GM21360 (cell line): ENCODE data around the gene EIF3A.
"Not testable (repeated sequence)": the region's sequence is repeated elsewhere in the genome, so short reads cannot be mapped to it uniquely, and the experiment has no call there.

Source experiments
- ATAC-seq: cut with Tn5 transposase; IDR thresholded peaks from one replicate; pipeline ENCODE4 v1.9.1; 2021; ENCODE audit warnings: mild to moderate bottlenecking, moderate library complexity; ENCODE audit not compliant: unreplicated experiment

The EIF3A gene

DNA sequence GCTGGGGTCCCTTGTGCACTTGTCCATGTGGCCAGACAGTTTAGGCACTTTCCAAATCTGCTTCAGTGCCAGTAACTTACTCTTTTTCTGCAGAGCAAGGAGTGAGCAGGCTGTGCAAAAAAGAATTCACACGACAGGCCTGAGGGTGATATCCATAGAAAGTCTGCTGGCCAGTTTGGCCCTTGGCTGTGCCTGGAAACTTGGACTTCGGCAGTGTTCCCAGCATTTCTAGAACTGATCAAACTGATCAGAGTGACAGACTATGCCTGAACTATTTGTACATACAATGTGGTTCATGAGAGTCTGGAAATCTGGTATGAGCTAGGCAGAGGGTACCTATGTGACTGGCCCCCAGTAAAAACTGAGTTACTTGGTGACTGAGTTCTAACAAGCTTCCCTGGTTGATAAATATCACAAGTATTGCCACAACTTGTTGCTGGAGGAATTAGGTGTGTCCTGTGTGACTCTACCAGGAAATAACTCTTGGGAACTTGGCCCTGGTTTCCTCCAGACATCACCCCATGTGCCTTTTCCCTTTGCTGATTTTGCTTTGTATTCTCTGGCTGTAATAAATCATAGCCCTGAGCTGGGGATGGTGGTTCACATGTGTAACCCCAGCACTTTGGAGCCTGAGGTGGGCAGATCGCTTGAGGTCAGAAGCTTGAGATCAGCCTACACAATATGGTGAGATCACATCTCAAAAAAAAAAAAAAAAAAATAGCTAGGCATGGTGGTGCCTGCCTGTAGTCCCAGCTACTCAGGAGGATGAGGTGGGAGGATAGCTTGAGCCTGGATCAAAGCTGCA is 20.0 kb upstream of the EIF3A start:
- ATAC-seq: no peak

GRCh38 chr10:119098576-119098975 is 18.0 kb upstream of the EIF3A start:
- no peak for ATAC-seq

DNA sequence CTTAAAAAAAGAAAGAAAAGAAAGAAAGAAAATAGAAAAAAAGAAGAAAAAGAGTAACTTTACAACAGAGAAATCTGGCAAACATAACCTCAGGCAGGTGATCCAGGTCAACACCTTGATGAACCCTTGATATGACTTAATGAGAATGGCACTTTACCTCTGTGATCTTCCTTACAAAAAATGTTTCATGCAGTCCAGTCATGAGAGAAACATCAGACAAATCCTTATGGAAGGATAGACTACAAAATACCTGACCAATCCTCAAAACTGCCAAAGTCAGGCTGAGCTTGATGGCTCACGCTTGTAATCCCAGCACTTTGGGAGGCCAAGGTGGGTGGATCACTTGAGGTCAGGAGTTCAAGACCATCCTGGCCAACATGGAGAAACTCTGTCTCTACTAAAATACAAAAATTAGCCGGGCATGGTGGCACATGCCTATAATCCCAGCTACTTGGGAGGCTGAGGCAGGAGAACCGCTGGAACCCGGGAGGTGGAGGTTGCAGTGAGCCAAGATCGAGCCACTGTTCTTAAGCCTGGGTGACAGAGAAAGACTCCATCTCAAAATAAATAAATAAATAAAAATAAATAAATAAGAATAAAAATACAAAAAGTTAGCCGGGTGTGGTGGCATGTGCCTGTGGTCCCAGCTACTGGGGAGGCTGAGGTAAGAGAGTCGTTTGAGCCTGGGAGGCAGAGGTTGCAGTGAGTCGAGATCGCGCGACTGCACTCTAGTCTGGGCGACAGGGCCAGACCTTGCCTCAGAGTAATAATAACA is 16.2 kb upstream of the EIF3A start:
- not testable (repeated sequence) for ATAC-seq

DNA sequence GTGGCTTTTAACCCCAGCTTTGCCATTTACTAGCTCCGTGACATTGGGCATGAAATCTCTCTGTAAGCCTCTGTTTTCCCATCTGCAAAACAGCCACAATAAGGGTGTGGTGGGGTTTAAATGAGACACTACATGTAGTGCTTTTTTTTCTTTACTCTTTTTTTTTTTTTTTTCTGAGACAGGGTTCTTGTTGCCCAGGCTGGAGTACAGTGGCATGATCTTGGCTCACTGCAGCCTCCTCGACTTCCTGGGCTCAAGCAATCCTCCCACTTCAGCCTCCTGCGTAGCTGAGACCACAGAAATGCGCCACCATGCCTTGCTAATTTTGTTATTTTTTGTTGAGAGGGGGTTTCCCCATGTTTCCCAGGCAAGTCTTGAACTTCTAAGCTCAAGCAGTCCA is 15.0 kb upstream of the EIF3A start:
- ATAC-seq: no peak

DNA sequence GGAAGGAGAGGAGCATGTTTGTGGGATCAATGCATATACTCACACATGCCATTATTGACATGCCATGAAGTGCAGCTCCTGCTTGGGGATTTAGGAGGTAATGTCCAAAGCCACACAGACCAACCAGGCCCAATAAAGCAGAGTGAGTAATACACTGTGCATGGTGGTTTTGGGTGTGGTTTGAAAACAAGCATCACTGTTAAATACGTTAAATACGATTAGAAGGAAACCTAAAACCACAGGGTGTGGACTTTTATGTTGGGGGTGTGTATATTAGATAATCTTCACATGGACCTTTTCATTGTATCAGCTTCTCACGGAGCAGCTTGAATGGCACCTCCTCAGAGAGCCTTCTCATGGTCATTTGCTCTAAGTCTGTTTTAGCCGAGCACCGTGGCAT is 10.4 kb upstream of the EIF3A start:
- ATAC-seq: no peak

GRCh38 chr10:119090026-119090795 is 9.6 kb upstream of the EIF3A start:
- ATAC-seq: no peak

GRCh38 chr10:119087271-119087882 is 6.8 kb upstream of the EIF3A start:
- no peak for ATAC-seq

- ATAC-seq: no peak
These were observed 4.3 kb upstream of the EIF3A start for GRCh38 chr10:119084896-119085295.

GRCh38 chr10:119079599-119080520 is 757 bp downstream of the EIF3A start:
- ATAC-seq: peak; percentile 62

DNA sequence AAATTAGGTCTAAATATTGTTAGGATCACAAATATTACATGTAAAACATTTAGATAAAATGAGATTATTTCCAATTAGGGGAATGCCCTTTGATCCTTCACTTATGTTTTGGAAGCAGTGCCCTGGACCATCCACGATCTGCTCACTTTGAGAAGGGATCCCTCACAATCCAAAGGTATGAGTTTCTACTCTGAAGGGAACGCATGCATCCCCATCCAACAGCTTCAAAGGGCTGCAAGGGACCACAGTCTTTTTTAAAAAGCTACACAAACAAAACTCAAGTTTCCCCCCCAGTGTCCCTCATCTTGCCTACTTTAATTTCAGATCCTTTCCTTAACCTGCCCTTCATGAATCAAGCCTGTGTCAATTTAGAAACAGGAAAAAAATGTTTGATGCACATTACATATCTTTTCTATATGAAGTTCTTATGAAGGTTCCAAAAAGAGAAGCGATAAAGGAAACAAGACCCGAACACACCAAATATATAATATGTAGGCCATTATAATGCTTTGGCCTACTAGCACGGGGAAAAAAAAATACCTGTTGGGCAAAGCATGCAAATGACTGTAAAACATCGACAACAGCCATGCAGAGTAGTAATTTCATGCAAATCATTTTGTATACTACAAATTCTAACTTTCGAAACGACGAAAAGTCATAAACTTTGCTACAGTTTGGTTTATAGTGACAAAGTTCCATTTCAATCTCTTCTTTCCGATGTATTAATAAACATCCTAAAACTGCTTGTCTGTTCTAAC is 2.0 kb downstream of the EIF3A start:
- ATAC-seq: no peak

- no peak for ATAC-seq
These were observed 7.0 kb downstream of the EIF3A start for GRCh38 chr10:119073584-119073983.

DNA sequence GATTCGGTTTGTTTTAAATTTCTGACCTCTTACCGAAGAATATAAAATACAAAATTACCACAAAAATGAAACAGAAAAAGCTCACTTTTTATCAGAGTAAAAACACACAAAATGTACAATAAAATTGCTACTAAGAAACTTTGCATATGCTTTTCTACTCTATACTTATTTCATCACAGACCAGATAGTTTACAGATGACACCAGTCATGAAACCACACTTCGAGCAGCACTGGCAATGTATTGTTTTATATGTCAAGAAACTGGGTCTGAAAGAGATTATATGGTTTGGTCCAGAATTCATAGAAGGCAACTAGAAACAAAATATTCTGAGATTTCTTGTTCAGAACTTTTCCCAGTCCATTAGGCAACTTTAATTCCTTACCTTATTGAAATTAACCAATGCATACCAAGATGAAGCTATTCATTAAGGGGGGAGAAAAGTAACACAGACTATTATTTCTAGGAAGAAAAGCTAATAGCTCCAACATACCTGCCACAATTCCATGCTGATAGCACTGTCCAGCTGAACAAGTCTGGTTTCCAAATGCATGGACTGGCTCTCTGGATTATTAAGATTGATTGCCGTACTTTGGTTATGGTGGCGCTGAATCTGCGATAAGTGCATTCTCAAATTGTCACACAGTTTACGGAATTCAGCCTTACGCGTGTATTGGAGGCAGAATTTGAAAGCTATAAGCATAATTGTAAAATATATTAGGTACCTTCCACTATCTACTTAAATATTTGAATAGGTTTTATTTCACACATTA is 10.0 kb downstream of the EIF3A start:
- no peak for ATAC-seq

DNA sequence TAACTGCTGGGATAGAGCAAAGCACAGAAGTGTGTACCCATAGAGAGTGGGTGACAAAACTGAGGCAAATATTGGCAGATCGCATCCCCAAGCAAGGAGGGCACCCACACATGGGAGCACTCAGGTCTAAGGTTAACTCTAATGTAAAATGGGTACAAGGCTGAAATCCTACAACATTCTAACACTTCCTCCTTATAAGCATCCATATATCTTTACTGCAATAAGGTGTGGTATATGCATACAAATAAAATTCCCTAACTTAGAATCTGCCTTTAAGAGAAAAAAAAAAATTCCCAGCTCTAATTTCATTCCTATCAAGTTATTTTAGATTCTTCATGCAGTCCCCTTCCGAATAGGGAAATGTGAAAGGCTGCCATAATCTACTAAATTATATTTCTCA is 18.7 kb downstream of the EIF3A start:
- ATAC-seq: no peak

GRCh38 chr10:119061352-119061751 is 19.3 kb downstream of the EIF3A start:
- ATAC-seq: no peak

DNA sequence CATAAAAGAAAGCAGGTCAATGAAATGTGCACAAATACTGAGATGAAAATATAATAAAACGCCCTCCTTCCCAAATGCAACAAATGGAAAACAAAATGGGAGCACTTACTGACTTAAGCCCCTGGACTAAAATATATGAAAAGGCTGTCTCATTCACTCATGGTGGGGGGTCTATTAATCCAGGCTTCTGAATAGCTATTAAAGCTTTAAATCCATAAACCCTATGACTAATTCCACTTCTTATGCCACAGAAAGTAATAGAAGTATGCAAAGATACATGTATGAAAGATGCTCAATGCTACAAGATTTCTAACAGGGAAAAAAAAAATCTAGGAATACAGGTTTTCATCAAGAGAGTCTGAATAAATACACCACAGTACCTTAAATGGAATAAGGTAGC is 20.5 kb downstream of the EIF3A start:
- no peak for ATAC-seq

GRCh38 chr10:119059557-119059956 is 21.1 kb downstream of the EIF3A start:
- no peak for ATAC-seq

DNA sequence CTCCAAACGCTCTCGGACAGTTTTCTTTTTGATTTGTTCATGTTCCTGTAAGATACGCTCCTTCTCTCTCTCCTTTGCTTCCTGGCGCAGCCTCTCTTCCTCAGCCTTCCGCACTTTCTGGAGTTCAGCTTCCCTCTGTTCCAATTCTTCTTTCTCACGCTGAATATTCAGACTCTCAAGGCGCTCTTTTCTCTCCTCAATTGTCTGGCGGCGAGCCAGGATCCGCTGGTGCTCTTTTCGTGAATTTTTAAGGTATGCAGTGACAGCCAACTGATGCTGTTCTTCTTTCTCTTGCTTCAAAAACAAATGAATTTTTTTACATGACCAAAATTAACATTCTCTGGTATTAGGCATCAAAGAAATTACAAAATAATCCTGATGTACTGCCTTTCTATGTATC is 22.6 kb downstream of the EIF3A start:
- ATAC-seq: no peak

DNA sequence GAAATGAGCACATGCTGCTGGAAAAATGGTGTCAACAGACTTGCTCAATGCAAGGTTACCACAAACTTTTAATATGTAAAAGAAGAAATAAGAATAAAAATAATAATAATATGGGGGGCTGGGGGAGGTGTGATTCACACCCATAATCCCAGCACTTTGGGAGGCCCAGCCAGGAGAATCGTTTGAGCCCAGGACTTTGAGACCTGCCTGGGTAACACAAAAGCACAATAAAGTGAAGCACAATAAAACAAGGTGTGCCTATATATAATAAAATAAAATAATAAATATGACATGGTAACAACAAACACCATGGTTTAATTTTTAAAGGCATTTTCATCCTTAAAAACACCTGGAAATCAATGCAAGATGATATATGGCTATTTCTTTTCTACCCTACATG is 25.1 kb downstream of the EIF3A start:
- no peak for ATAC-seq

DNA sequence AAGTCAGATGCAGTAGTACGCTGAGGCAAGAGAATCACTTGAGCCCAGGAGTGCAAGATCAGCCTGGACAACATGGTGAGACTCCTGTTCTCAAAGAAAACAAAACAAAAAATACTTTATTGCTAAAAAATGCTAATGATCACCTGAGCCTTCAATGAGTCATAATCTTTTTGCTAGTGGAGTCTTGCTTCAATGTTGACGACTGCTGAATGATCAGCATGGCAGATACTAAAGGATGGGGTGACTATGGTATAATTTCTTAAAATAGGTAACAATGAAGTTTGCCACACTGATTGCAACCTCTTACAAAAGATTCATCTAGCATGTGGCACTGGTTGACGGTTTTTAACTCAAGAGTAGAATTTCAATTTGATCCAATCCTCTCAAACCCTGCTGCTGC is 28.8 kb downstream of the EIF3A start:
- no peak for ATAC-seq
